A673 (cell line): ENCODE measurements around the gene SCGB1A1. TPM values are rescaled to one million over a fixed set of nuclear protein-coding genes. Genes with fewer than 3 reads are reported as not detected.

Experiments used
- BruUV-seq: library from RNA; stranded (reverse); fragments of 400-500 nt; replicated peaks from 2 replicates; lab custom pipeline; 2021; lab: Mats Ljungman, UMichigan
- CTCF ChIA-PET: fragments of 300-600 bp; sonication (Branson Sonifier 250); formaldehyde crosslinking; loops from one replicate; lab custom pipeline; 2022; ENCODE audit warnings: antibody characterized with exemption; lab: Charles Lee
- POLR2A ChIA-PET: fragments of 300-600 bp; sonication (Branson Sonifier 250); formaldehyde crosslinking; loops from one replicate; lab custom pipeline; 2022; ENCODE audit warnings: antibody characterized with exemption; ENCODE audit not compliant: low non-redundant PET; lab: Charles Lee
- DNase-seq: peaks from one replicate; pipeline ENCODE4 v3.0.0-alpha.2; 2015; ENCODE audit warnings: low spot score
- H3K27ac ChIP-seq: fragments of 200-600 bp; sonication (generic); 2 replicates; pipeline ENCODE4 v1.5.1; 2016; ENCODE audit warnings: mixed run types, low read depth, mild to moderate bottlenecking, mixed read lengths, antibody characterized with exemption, low read length; ENCODE audit not compliant: poor library complexity, severe bottlenecking
- H3K27me3 ChIP-seq: fragments of 200-600 bp; sonication (generic); replicated peaks from 2 replicates; pipeline ENCODE4 v1.6.1; 2017; ENCODE audit warnings: mixed run types, low read depth, mild to moderate bottlenecking, mixed read lengths, antibody characterized with exemption, low read length; ENCODE audit not compliant: insufficient read depth, poor library complexity
- H3K36me3 ChIP-seq: fragments of 200-600 bp; sonication (generic); 2 replicates; pipeline ENCODE4 v1.6.1; 2016; ENCODE audit warnings: mixed run types, mild to moderate bottlenecking, mixed read lengths, antibody characterized with exemption, low read length; ENCODE audit not compliant: insufficient read depth, poor library complexity, severe bottlenecking
- H3K4me1 ChIP-seq: fragments of 200-600 bp; sonication (generic); 2 replicates; pipeline ENCODE4 v1.6.1; 2017; ENCODE audit warnings: mixed run types, mild to moderate bottlenecking, mixed read lengths, antibody characterized with exemption, low read length; ENCODE audit not compliant: insufficient read depth, poor library complexity, severe bottlenecking
- H3K4me3 ChIP-seq: fragments of 200-600 bp; sonication (generic); 2 replicates; pipeline ENCODE4 v1.5.1; 2016; ENCODE audit warnings: low read depth, mixed run types, mild to moderate bottlenecking, mixed read lengths, low read length; ENCODE audit not compliant: poor library complexity, severe bottlenecking
- H3K9me3 ChIP-seq: fragments of 200-600 bp; sonication (generic); 2 replicates; pipeline ENCODE4 v1.6.1; 2016; ENCODE audit warnings: mixed run types, low read depth, mild to moderate bottlenecking, mixed read lengths, antibody characterized with exemption, low read length; ENCODE audit not compliant: poor library complexity, severe bottlenecking
- EZH2 ChIP-seq: fragments of 200-600 bp; sonication (generic); IDR thresholded peaks from 2 replicates; pipeline ENCODE4 v1.6.1; 2017; ENCODE audit warnings: borderline replicate concordance, low read depth, mild to moderate bottlenecking, mixed read lengths, antibody characterized with exemption, low read length; ENCODE audit not compliant: poor library complexity, severe bottlenecking
- intact Hi-C: fragments of 100-400 bp; cut with micrococcal nuclease; formaldehyde crosslinking; loops from one replicate; pipeline ENCODE4 v1.10.0; 2022; ENCODE audit not compliant: unreplicated experiment
- total RNA-seq: library from RNA; stranded (reverse); gene quantifications from 2 replicates; pipeline ENCODE4 v1.2.3, GENCODE V29; 2021
- TF ChIP-seq, protein P1 (sequence below): fragments of 300-800, 200-600 bp; sonication (generic); conservative IDR thresholded peaks from 2 replicates; pipeline ENCODE4 v1.5.1; 2017; ENCODE audit warnings: low read depth, mild to moderate bottlenecking, antibody characterized with exemption, low read length, moderate library complexity, mixed read lengths

Gene SCGB1A1
- total RNA-seq, 1 experiment from 2014 or later: not detected

DNA sequence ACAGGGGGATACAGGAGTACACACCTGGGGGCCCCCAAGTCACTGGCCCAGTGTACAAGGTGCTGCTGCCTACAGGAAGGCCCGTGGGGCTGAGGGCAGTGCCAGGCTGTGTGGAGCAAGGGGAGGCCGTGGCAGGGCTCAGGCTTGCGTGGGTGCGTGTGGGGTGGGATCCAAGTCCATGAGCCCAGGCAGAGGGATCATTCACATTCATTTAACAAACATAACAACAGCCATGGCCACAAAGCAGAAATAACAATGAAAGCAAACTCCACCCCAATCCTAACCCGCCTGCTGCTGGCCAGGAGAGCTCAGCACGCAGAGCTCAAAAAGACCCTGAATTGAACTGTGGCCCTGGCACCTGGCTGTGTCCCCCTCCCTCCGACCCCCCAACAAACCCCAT, 17.0 kb upstream of the SCGB1A1 start:
- DNase-seq: no peak
- POLR2A ChIA-PET: interaction anchor here (0.7 kb wide), 1 partner anchor 41 kb away, joined by 3 read pairs; no protein-coding TSS in a partner anchor

DNA sequence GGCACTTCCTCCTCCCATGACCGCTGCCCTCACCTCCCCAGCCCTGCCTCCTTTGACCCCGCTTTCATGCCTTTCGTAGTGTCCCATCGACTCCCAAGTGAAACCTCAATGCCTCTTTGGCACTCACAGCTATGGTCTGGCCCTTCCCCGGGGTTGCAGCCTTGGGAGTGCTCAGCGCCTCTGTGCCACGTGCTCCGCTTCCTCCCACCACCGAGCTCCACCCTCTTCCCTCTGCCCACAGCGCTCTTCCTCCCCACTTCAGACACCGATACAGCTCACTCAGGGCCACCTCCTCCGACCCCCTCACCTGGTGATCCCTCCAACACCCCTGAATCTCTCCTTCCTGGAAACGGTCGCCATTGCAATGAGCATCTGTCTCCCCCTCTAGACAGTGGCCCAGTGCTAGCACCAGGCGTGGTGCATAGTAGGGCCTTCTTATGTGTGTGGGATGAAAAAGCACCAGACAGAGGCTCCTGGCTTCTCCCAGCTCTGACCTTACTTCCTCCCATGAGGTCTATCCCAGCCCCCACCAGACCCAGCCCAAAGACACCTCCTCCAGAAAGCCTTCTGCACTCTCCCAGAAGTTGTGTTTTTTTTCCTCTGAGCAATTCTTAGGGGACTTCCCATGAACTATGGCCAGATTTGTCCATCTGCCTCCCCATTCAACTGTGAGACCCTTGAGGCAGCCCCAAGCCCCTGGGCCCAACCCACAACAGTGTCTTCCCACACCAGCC, 16.4 kb upstream of the SCGB1A1 start:
- H3K9me3 ChIP-seq: no peaks in the 10 kb centered on the region
- no peak overlapping the region for H3K27ac ChIP-seq
- BruUV-seq: no TSS peak
- ChIA-PET POLR2A (no interaction called here), CTCF (no interaction called here)
- H3K27me3 ChIP-seq: no peaks in the 10 kb centered on the region
- TF ChIP-seq, protein P1, sequence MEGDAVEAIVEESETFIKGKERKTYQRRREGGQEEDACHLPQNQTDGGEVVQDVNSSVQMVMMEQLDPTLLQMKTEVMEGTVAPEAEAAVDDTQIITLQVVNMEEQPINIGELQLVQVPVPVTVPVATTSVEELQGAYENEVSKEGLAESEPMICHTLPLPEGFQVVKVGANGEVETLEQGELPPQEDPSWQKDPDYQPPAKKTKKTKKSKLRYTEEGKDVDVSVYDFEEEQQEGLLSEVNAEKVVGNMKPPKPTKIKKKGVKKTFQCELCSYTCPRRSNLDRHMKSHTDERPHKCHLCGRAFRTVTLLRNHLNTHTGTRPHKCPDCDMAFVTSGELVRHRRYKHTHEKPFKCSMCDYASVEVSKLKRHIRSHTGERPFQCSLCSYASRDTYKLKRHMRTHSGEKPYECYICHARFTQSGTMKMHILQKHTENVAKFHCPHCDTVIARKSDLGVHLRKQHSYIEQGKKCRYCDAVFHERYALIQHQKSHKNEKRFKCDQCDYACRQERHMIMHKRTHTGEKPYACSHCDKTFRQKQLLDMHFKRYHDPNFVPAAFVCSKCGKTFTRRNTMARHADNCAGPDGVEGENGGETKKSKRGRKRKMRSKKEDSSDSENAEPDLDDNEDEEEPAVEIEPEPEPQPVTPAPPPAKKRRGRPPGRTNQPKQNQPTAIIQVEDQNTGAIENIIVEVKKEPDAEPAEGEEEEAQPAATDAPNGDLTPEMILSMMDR: no peak
- TF ChIP-seq EZH2: no peak
- no peaks in the 10 kb centered on the region for H3K36me3 ChIP-seq
- intact Hi-C loops: no loop called here
- no peak for DNase-seq
- H3K4me3 ChIP-seq: no peak overlapping the region
- no peaks in the 10 kb centered on the region for H3K4me1 ChIP-seq

More for the DNA sequence above, 17.0 kb upstream of the SCGB1A1 start:
- no peaks in the 10 kb centered on the region for H3K9me3 ChIP-seq
- TF ChIP-seq, protein P1: no peak
- TF ChIP-seq EZH2: no peak
- no TSS peak for BruUV-seq
- no peaks in the 10 kb centered on the region for H3K36me3 ChIP-seq
- H3K27me3 ChIP-seq: no peaks in the 10 kb centered on the region
- no peaks in the 10 kb centered on the region for H3K4me1 ChIP-seq
- no peak overlapping the region for H3K4me3 ChIP-seq
- H3K27ac ChIP-seq: no peak overlapping the region
- CTCF ChIA-PET: no interaction called here
- intact Hi-C loops: no loop called here

DNA sequence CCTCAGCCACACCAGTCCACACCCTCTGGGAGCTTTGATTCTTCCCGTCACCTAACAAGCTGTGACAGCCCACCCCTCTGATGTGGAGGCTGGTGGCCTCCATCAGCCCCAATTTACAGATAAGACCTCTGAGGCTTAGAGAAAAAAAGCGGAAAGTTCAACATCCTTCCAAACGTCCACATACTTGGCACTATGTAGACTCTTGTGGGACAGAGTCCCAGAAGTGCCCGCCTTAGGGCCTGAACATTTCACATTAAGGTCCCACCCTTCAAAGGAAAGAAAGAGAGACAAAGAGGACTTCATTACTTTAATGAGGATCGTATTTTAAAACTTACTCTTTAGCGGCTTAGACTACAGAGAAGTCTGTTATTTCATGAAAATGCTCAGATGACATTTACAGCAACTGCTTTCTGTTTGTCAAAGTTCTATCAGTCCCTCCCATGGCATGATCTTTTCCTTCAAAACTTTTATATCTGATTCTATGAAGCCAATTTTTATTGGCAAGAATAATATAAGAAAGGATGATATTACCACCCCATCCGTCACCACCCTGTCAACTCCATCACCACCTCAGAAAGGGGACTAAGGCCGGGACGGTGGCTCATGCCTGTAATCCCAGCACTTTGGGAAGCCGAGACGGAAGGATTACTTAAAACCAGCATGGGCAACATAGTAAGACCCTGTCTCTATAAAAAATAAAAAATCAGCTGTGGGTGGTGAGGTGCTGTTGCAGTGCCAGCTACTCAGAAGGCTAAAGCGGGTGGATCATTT, 15.7 kb upstream of the SCGB1A1 start:
- Histone ChIP-seq H3K36me3 (no peaks in the 10 kb centered on the region), H3K27ac (no peak overlapping the region), H3K9me3 (no peaks in the 10 kb centered on the region), H3K27me3 (no peaks in the 10 kb centered on the region), H3K4me1 (no peaks in the 10 kb centered on the region), H3K4me3 (no peak overlapping the region)
- POLR2A ChIA-PET: no interaction called here
- no peak for DNase-seq
- intact Hi-C loops: no loop called here
- BruUV-seq: no TSS peak
- TF ChIP-seq EZH2: no peak
- TF ChIP-seq, protein P1: no peak
- CTCF ChIA-PET: interaction anchor here (0.5 kb wide), 1 partner anchor 17 kb away, joined by 6 read pairs; no protein-coding TSS in a partner anchor
